GM19043 (cell line): ENCODE measurements around the gene PTGDR2.

ENCODE experiments used
- ATAC-seq: cut with Tn5 transposase; IDR thresholded peaks from one replicate; pipeline ENCODE4 v1.9.1; 2021; ENCODE audit warnings: low read depth; ENCODE audit not compliant: unreplicated experiment

Gene PTGDR2

GRCh38 chr11:60874421-60875365 is 18.9 kb upstream of the PTGDR2 start:
- no peak for ATAC-seq

- ATAC-seq = no peak
Observed at GRCh38 chr11:60873533-60873932, 17.8 kb upstream of the PTGDR2 start.

DNA sequence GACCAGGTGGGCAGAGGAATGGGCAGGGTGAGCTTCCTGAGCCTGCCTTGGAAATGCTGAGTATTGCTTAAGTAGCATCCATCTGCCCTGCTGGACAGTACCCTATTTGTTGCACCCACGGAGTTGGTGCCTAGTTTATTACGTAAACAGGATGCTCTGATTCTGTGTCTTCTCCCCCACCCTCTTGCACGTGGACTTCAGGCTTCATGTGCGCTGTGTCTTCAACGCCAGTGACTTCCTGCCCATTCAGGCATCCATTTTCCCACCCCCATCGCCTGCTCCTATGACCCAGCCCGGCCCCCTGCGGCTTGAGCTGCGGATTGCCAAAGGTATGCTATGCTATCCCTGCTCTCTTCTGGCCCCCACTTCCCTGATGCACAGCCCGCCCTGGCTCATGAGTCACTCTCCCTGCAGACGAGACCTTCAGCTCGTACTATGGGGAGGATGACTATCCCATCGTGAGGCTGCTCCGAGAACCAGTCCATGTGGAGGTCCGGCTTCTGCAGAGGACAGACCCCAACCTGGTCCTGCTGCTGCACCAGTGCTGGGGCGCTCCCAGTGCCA is 17.3 kb upstream of the PTGDR2 start:
- ATAC-seq = no peak

- ATAC-seq = no peak
Observed at GRCh38 chr11:60872124-60872960, 16.6 kb upstream of the PTGDR2 start.

DNA sequence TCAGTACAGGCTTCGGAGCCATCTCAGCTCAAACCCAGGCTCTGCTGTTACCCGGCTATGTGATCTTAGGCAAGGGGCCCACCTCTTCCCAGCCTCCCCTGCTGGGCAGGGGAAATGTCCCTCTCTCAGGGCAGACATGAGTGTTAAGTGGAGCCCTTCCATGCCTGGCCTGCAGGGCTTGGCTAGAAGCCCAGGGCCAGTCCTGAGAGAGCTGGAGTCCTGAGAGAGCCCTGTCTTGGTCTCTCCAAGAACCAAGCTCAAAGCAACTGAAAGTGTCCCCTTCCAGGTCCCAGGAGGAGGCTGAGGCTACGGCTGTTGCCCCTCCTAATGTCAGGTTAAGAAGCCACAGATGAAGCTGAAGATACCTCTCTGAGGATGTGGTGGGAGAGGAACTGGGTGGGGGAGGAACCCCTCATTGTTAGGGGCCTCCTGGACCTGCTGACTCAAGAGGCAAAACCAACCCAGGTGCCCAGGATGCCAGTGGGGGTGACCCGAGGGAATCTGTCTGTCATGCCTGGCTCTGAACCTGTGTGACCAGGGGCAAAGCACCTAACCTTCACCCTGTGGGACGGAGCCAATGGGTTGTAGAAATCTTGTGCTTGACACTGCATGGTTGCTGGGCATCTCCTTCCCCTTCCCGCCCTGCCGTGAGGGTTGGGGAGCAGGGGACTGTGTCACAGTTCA is 15.8 kb upstream of the PTGDR2 start:
- ATAC-seq = no peak

- ATAC-seq = no peak
Observed at GRCh38 chr11:60870733-60871377, 15.1 kb upstream of the PTGDR2 start.

GRCh38 chr11:60870276-60870675 is 14.5 kb upstream of the PTGDR2 start:
- no peak for ATAC-seq

- no peak for ATAC-seq
Observed at GRCh38 chr11:60869451-60869825, 13.7 kb upstream of the PTGDR2 start.

DNA sequence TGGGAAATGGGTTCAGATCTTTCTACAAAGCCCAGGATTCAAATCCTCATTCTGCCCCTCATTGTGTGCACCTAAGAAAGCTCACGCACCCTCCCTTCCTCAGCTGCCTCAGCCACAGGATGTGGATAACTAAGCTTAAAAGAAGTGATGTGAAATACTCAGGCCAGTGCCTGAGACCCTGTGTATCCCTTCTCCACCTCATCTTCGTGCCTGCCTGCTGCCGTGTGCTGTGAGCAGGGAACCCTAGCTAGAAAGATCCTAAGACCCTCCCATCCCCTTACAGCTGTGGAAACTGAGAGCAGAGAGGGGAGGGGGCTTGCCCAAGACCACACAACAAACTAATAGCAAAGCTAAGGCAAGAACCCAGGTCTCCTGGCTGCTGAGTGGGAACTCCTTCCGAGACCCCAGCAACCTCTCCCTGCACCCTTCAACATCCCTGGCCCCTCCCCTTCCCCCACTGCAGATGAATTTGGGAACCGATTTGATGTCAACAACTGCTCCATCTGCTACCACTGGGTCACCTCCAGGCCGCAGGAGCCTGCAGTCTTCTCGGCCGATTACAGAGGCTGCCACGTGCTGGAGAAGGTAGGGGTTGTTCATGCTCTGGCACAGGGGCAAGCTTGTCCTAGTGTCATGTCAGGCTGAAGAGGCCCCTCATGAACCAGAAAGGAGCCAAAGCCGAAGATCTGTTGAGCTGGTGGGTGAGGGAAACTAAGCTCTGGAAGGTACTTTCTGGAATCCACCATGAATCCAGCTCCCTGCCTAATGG is 13.1 kb upstream of the PTGDR2 start:
- ATAC-seq = no peak

GRCh38 chr11:60867871-60868681 is 12.3 kb upstream of the PTGDR2 start:
- ATAC-seq = no peak

GRCh38 chr11:60866911-60867870 is 11.4 kb upstream of the PTGDR2 start, which contains the start of gene ZP1:
TSS of gene ZP1 (plus strand) at chr11:60867542. CDS start at chr11:60867562, 20 bp downstream.
- no peak for ATAC-seq

GRCh38 chr11:60864856-60865513 is 9.2 kb upstream of the PTGDR2 start:
- ATAC-seq = no peak

- no peak for ATAC-seq
Observed at GRCh38 chr11:60863550-60864521, 8.1 kb upstream of the PTGDR2 start.

DNA sequence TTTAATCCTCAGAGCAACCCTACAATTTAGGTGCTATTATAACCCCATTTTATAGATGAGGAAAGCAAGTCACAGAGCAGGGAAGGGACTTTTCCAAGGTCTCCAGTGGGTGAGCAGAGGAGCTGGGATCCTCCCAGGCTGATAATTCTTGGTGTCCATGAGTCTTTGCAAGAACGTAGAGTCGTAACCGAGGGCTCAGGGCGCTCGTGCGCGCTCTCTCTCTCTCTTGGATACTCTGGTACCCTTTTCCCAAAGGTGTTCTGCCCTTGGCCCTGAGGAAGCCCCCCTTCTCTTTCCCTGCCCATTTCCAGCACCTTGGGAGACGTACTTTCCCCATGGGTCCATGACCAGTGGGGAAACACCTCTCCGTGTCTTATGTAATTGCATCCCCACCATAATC is 6.4 kb upstream of the PTGDR2 start:
- no peak for ATAC-seq

DNA sequence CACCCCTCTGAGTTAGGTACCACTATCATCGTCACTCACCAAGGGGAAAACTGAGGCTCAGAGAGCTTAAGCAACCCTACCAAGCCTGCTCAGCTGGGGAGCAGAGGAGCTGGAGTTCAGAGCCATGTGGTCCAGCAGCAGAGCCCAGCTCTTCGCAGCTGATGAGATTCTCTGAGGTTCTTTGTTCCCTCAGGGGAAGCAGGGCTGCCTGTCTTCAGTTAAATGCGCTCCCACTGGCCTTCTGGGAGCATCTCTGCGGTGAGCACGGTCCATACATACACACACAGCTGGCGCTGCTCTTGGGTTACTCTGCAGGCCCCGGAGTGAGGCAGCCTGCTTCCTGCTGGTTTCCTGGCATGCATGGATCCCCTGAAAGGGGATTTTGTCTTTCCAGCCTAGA is 5.2 kb upstream of the PTGDR2 start:
- no peak for ATAC-seq
